ENCODE data around the gene CFAP54.

DNA sequence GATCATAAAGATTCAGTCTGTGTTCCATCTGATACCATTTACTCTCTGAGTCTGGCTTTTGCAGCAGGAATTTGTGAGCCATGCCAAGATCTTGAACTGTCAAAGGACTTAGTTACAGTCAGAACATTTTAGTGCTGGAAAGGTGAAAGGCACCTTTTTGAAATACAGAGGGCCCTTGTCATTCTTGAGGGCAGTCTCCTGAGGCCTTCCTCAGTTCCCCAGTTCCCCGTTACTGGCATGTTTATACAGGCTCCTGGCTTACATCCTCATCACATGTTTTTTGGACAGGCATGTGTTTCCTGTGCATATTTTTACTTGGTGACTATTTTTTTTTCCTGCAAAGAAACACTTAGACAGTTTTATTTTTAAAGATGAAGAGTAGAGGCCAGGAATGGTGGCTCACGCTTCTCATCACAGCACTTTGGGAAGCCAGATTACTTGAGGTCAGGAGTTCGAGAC lies 21.0 kb downstream of the CFAP54 start:
- TF ChIP-seq CTCF (IDR thresholded peaks at IDR 0.05; ENCODE audit: low read depth, low read length, poor library complexity, severe bottlenecking), result no peak
- TF ChIP-seq EZH2phosphoT487 (IDR thresholded peaks at IDR 0.05; ENCODE audit: borderline replicate concordance, low read length), result no peak
